PC-9 (cell line): ENCODE data around the gene URB2.

Experiments used
- EZH2 ChIP-seq: fragments of 200-600 bp; sonication (generic); IDR thresholded peaks from 2 replicates; pipeline ENCODE4 v1.8.0; 2017; ENCODE audit warnings: antibody characterized with exemption, low read depth
- TF ChIP-seq, protein P1 (sequence below): fragments of 200-600 bp; sonication (generic); conservative IDR thresholded peaks from 2 replicates; pipeline ENCODE4 v1.6.1; 2017; ENCODE audit warnings: mixed run types, antibody characterized with exemption, mild to moderate bottlenecking, moderate library complexity

DNA sequence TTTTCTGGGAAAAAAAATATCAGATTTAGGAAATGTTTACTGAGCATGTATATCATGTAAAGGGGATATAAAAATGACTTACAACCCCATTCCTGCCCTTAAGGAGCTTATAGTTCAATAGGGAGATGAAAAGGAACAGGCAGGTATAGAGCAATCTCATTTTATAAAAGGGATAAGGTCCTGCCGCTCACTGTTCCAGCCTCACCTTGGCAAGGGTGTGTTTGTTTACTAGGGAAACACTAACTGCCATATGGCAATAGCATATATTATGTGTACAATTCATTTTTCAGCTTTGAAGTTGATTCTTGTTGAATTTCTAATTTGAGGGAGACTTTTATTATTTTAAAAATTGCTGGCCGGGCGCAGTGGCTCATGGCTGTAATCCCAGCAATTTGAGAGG lies 25.5 kb downstream of the URB2 start:
- TF ChIP-seq, protein P1, sequence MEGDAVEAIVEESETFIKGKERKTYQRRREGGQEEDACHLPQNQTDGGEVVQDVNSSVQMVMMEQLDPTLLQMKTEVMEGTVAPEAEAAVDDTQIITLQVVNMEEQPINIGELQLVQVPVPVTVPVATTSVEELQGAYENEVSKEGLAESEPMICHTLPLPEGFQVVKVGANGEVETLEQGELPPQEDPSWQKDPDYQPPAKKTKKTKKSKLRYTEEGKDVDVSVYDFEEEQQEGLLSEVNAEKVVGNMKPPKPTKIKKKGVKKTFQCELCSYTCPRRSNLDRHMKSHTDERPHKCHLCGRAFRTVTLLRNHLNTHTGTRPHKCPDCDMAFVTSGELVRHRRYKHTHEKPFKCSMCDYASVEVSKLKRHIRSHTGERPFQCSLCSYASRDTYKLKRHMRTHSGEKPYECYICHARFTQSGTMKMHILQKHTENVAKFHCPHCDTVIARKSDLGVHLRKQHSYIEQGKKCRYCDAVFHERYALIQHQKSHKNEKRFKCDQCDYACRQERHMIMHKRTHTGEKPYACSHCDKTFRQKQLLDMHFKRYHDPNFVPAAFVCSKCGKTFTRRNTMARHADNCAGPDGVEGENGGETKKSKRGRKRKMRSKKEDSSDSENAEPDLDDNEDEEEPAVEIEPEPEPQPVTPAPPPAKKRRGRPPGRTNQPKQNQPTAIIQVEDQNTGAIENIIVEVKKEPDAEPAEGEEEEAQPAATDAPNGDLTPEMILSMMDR, result no peak
- no peak for TF ChIP-seq EZH2
